Bronchial epithelial cell (primary cell): ENCODE data around the gene DARS1. TPM values are rescaled to one million over a fixed set of nuclear protein-coding genes. Genes with fewer than 3 reads are reported as not detected.
A peak's percentile ranks its signal among the peaks of the same experiment; 100 is the strongest.
"Not testable (repeated sequence)": the region's sequence is repeated elsewhere in the genome, so short reads cannot be mapped to it uniquely, and the experiment has no call there.

Experiments used
- DNase-seq: peaks from one replicate; pipeline ENCODE4 v3.0.0-alpha.2; 2010; ENCODE audit warnings: low read depth
- FAIRE-seq: peaks from 2 replicates; lab custom pipeline; 2011; peaks lifted over from hg19 to GRCh38; lab: Jason Lieb, UNC
- H3K27me3 ChIP-seq: 2 replicates; pipeline ENCODE4 v1.5.1; 2011; ENCODE audit warnings: low read length; ENCODE audit not compliant: control insufficient read depth, insufficient read depth
- H3K36me3 ChIP-seq: 2 replicates; pipeline ENCODE4 v1.5.1; 2011; ENCODE audit warnings: low read length; ENCODE audit not compliant: control insufficient read depth, insufficient read depth
- H3K4me3 ChIP-seq: 2 replicates; pipeline ENCODE4 v1.5.1; 2011; ENCODE audit warnings: mild to moderate bottlenecking, low read depth, low read length, control low read depth
- CTCF ChIP-seq: IDR thresholded peaks from 2 replicates; pipeline ENCODE4 v1.5.1; 2011; ENCODE audit warnings: mild to moderate bottlenecking, moderate library complexity, low read length, control low read depth, inconsistent platforms; ENCODE audit not compliant: insufficient read depth, severe bottlenecking
- total RNA-seq: library from RNA; depleted of rRNA; stranded (reverse); fragments of >200 nt; gene quantifications from 2 replicates; pipeline ENCODE4 v1.2.1, GENCODE V29; 2014

The DARS1 gene
- total RNA-seq, 1 donor from 2014 or later = 111 TPM

- no peak for FAIRE-seq
These were observed 95.3 kb downstream of the DARS1 start for GRCh38 chr2:135890149-135890548.

GRCh38 chr2:135888587-135888986, 96.8 kb downstream of the DARS1 start:
- not testable (repeated sequence) for H3K27me3 ChIP-seq, FAIRE-seq

More at GRCh38 chr2:135890149-135890548, 95.3 kb downstream of the DARS1 start:
- no peak for DNase-seq
- Histone ChIP-seq H3K4me3 (no peak overlapping the region), H3K27me3 (no peaks in the 10 kb centered on the region), H3K36me3 (no peaks in the 10 kb centered on the region)
- no peak for TF ChIP-seq CTCF

GRCh38 chr2:135885709-135886108, 99.7 kb downstream of the DARS1 start:
- Histone ChIP-seq H3K4me3 (no peak overlapping the region), H3K27me3 (no peaks in the 10 kb centered on the region), H3K36me3 (no peaks in the 10 kb centered on the region)
- no peak for FAIRE-seq
- TF ChIP-seq CTCF = no peak
- no peak for DNase-seq

More at GRCh38 chr2:135888587-135888986, 96.8 kb downstream of the DARS1 start:
- H3K36me3 ChIP-seq, H3K4me3 ChIP-seq, DNase-seq: not testable (repeated sequence)

- H3K27me3 ChIP-seq = no peaks in the 10 kb centered on the region
- no peak for TF ChIP-seq CTCF
- H3K36me3 ChIP-seq = no peaks in the 10 kb centered on the region
- DNase-seq (no peak), FAIRE-seq (no peak)
- no peak overlapping the region for H3K4me3 ChIP-seq
These were observed 103.0 kb downstream of the DARS1 start for GRCh38 chr2:135882415-135882814.

GRCh38 chr2:135876770-135877169, 108.7 kb downstream of the DARS1 start:
- not testable (repeated sequence) for H3K36me3 ChIP-seq, H3K27me3 ChIP-seq, FAIRE-seq, DNase-seq
- H3K4me3 ChIP-seq = peak overlapping the region; percentile 69

GRCh38 chr2:135876066-135876711, 109.2 kb downstream of the DARS1 start, which contains the start of gene MCM6:
TSS of gene MCM6 (minus strand) at chr2:135876443. CDS start at chr2:135876365, 78 bp downstream.
- H3K27me3 ChIP-seq = no peaks in the 10 kb centered on the region
- DNase-seq = peak; percentile 96
- no peaks in the 10 kb centered on the region for H3K36me3 ChIP-seq
- FAIRE-seq = no peak
- no peak for TF ChIP-seq CTCF
- peak within 1 kb of the TSS; percentile 69 for H3K4me3 ChIP-seq
